ENCODE data around the gene TAF7. TPM values are rescaled to one million over a fixed set of nuclear protein-coding genes. Genes with fewer than 3 reads are reported as not detected.

The TAF7 gene
- total and polyA plus RNA-seq, 9 of the 15 experiments (the other 6 are each of a cell fraction or from before 2014, with no cell fraction given): 51.6 to 116 (median 73.3) TPM

GRCh38 chr5:141319202-141319601 is 1.4 kb downstream of the TAF7 start:
- Histone ChIP-seq H3K4me1 (replicated peaks in 1 of 2; ENCODE audit: control insufficient read depth in 2 of 2, insufficient read depth in 2 of 2, low read length in 2 of 2) (peaks cover 0 to 9% of the 10 kb centered on the region in 2 experiments; a peak in 1 of 5 replicates), H3K4me3 (peak overlapping the region; percentile 70; the same call in 1 of the 2 replicates), H3K36me3 (ENCODE audit: control insufficient read depth, insufficient read depth, low read length) (peaks cover 26% of the 10 kb centered on the region), H3K9me1 (ENCODE audit: control insufficient read depth, insufficient read depth, low read length) (no peaks in the 10 kb centered on the region), H3K27me3 (ENCODE audit: control insufficient read depth in 2 of 2, insufficient read depth in 2 of 2, low read length in 2 of 2) (no peaks in the 10 kb centered on the region), H4K20me1 (replicated peaks; ENCODE audit: control insufficient read depth, insufficient read depth, low read length) (no peaks in the 10 kb centered on the region), H3K79me2 (ENCODE audit: control insufficient read depth, insufficient read depth, low read length) (peaks cover 29% of the 10 kb centered on the region), H3K9ac (ENCODE audit: insufficient read depth in 1 of 2, low read depth in 2 of 2, low read length in 2 of 2) (no peak overlapping the region), H3K9me3 (replicated peaks; ENCODE audit: control insufficient read depth, insufficient read depth, low read depth, low read length) (peaks cover 22% of the 10 kb centered on the region), H2AFZ (ENCODE audit: low read depth, low read length) (no peak overlapping the region), H3K4me2 (ENCODE audit: insufficient read depth, low read length) (peak overlapping the region; percentile 85), H3K27ac (ENCODE audit: extremely low read depth, low read depth, low read length) (no peak overlapping the region)
- DNase-seq (ENCODE audit: extremely low read depth in 1 of 4, low spot score in 3 of 4) (no peak), ATAC-seq (no peak), FAIRE-seq (no peak)
- TF ChIP-seq RAD21 (CRISPR knock-in tag; conservative IDR thresholded peaks at IDR 0.05 in 1 of 2, IDR thresholded peaks at IDR 0.05 in 1 of 2): no peak
- no peak for TF ChIP-seq SAFB2 (IDR thresholded peaks at IDR 0.05; ENCODE audit: borderline replicate concordance, low read depth, low read length, severe bottlenecking)
- no peak for TF ChIP-seq NCOA4 (IDR thresholded peaks at IDR 0.05; ENCODE audit: partially characterized antibody)
- no peak for TF ChIP-seq EP300 (IDR thresholded peaks at IDR 0.05; ENCODE audit: low read length)
- no peak for TF ChIP-seq GABPB2 (CRISPR knock-in tag; conservative IDR thresholded peaks at IDR 0.05)
- no peak for TF ChIP-seq FOXP1 (CRISPR knock-in tag; IDR thresholded peaks at IDR 0.05)
- no peak for TF ChIP-seq L3MBTL2 (IDR thresholded peaks at IDR 0.05)
- no peak for TF ChIP-seq FOSL1 (tag; conservative IDR thresholded peaks at IDR 0.05)
- TF ChIP-seq ZNF124 (CRISPR knock-in tag; IDR thresholded peaks at IDR 0.05): no peak
- TF ChIP-seq MNT (conservative IDR thresholded peaks at IDR 0.05): no peak
- no peak for TF ChIP-seq STAT5A (IDR thresholded peaks at IDR 0.05; ENCODE audit: borderline replicate concordance, low read length)
- TF ChIP-seq CTCFL (IDR thresholded peaks at IDR 0.05; ENCODE audit: borderline replicate concordance, insufficient read depth, low read depth, low read length, poor library complexity, severe bottlenecking): no peak
- TF ChIP-seq FOXP4 (CRISPR knock-in tag; IDR thresholded peaks at IDR 0.05; ENCODE audit: borderline replicate concordance): no peak
- intact Hi-C loops (cut with micrococcal nuclease) (no loop called here), in situ Hi-C loops (cut with MboI) (no loop called here)
- ChIA-PET POLR2A (interaction anchor here (0.6 to 1.4 kb wide), 4 partner anchors 12 to 632 kb away, joined by 3 to 4 read pairs (median 3); partner anchors contain the start of gene PCDHGA2), CTCF (ENCODE audit: low intra/inter-chr PET ratio) (no interaction called here)
- WGBS (ENCODE audit: insufficient coverage, low coverage, missing lambda C conversion rate): 74% methylated on average over 6 of the region's 6 CpGs
- BruUV-seq (replicated peaks): no TSS peak
